GM12865 (cell line): ENCODE results near the gene SELENOI.
"Not testable (repeated sequence)": the region's sequence is repeated elsewhere in the genome, so short reads cannot be mapped to it uniquely, and the experiment has no call there.

Experiments used
- DNase-seq: peaks from one replicate; pipeline ENCODE4 v3.0.0; 2010; ENCODE audit warnings: low read depth
- H3K4me3 ChIP-seq: 2 replicates; pipeline ENCODE4 v1.5.1; 2011; ENCODE audit warnings: mild to moderate bottlenecking, low read depth, low read length, control low read depth
- CTCF ChIP-seq: IDR thresholded peaks from 2 replicates; pipeline ENCODE4 v1.5.1; 2011; ENCODE audit warnings: low read length, control low read depth, low read depth, inconsistent platforms; ENCODE audit not compliant: insufficient read depth; ENCODE audit errors: missing control alignments

The SELENOI gene

GRCh38 chr2:26356771-26357170, 10.8 kb downstream of the SELENOI start:
- DNase-seq, result no peak
- no peak overlapping the region for H3K4me3 ChIP-seq
- TF ChIP-seq CTCF, result no peak

GRCh38 chr2:26359886-26360473, 14.0 kb downstream of the SELENOI start:
- no peak overlapping the region for H3K4me3 ChIP-seq
- no peak for TF ChIP-seq CTCF
- no peak for DNase-seq

- H3K4me3 ChIP-seq, result no peak overlapping the region
- no peak for DNase-seq
- no peak for TF ChIP-seq CTCF
These were observed 17.4 kb downstream of the SELENOI start for GRCh38 chr2:26363323-26363722.

GRCh38 chr2:26363958-26364357, 18.0 kb downstream of the SELENOI start:
- no peak for TF ChIP-seq CTCF
- no peak overlapping the region for H3K4me3 ChIP-seq
- DNase-seq, result no peak

DNA sequence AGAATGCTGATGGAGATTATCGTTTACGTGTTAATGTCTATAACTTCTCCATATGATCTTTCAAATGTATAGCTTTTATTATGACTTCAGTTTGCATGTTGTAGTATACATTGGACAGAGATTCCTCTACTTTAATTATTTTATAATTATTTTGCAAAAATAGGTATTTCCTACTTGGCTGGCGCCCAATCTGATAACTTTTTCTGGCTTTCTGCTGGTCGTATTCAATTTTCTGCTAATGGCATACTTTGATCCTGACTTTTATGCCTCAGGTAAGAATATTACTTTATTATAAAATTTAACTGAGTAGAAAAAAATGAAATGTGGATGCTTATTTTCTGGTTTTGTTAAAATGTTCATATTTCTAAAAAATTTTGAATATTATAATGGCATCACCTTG, 18.7 kb downstream of the SELENOI start:
- no peak for DNase-seq
- TF ChIP-seq CTCF, result no peak
- H3K4me3 ChIP-seq, result no peak overlapping the region

GRCh38 chr2:26366957-26367356, 21.0 kb downstream of the SELENOI start:
- TF ChIP-seq CTCF, result no peak
- no peak overlapping the region for H3K4me3 ChIP-seq
- DNase-seq, result no peak

DNA sequence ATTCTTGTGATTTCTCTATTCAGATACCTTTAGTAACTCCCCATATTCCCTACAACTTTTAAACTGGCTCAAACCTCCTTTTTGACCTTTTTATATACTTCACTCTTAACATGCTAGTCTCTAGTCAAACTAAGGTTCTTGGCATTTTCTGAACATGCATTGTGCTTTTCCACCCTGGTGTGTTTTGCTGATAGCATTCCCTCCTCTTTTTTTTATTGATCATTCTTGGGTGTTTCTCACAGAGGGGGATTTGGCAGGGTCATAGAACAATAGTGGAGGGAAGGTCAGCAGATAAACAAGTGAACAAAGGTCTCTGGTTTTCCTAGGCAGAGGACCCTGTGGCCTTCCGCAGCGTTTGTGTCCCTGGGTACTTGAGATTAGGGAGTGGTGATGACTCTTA, 23.7 kb downstream of the SELENOI start:
- DNase-seq, H3K4me3 ChIP-seq: not testable (repeated sequence)

GRCh38 chr2:26370909-26371308, 25.0 kb downstream of the SELENOI start:
- DNase-seq, result not testable (repeated sequence)

More at GRCh38 chr2:26370909-26371308, 25.0 kb downstream of the SELENOI start:
- not testable (repeated sequence) for H3K4me3 ChIP-seq
